ENCODE measurements around the gene DACT2.

- no peak for TF ChIP-seq POLR2A (IDR thresholded peaks at IDR 0.05; ENCODE audit: low read depth, low read length)
- no peak for TF ChIP-seq POLR2AphosphoS5 (IDR thresholded peaks at IDR 0.05; ENCODE audit: low read depth, low read length)
Observed at GRCh38 chr6:168331058-168331457, 11.5 kb upstream of the DACT2 start.

All from GM12891 (cell line).